A673 (cell line): Measurements from ENCODE around the gene ANKRD13D. TPM values are rescaled to one million over a fixed set of nuclear protein-coding genes. Genes with fewer than 3 reads are reported as not detected.

Experiments used
- BruUV-seq: library from RNA; stranded (reverse); fragments of 400-500 nt; replicated peaks from 2 replicates; lab custom pipeline; 2021; lab: Mats Ljungman, UMichigan
- CTCF ChIA-PET: fragments of 300-600 bp; sonication (Branson Sonifier 250); formaldehyde crosslinking; loops from one replicate; lab custom pipeline; 2022; ENCODE audit warnings: antibody characterized with exemption; lab: Charles Lee
- POLR2A ChIA-PET: fragments of 300-600 bp; sonication (Branson Sonifier 250); formaldehyde crosslinking; loops from one replicate; lab custom pipeline; 2022; ENCODE audit warnings: antibody characterized with exemption; ENCODE audit not compliant: low non-redundant PET; lab: Charles Lee
- DNase-seq: peaks from one replicate; pipeline ENCODE4 v3.0.0-alpha.2; 2015; ENCODE audit warnings: low spot score
- H3K27ac ChIP-seq: fragments of 200-600 bp; sonication (generic); 2 replicates; pipeline ENCODE4 v1.5.1; 2016; ENCODE audit warnings: mixed run types, low read depth, mild to moderate bottlenecking, mixed read lengths, antibody characterized with exemption, low read length; ENCODE audit not compliant: poor library complexity, severe bottlenecking
- H3K27me3 ChIP-seq: fragments of 200-600 bp; sonication (generic); replicated peaks from 2 replicates; pipeline ENCODE4 v1.6.1; 2017; ENCODE audit warnings: mixed run types, low read depth, mild to moderate bottlenecking, mixed read lengths, antibody characterized with exemption, low read length; ENCODE audit not compliant: insufficient read depth, poor library complexity
- H3K36me3 ChIP-seq: fragments of 200-600 bp; sonication (generic); 2 replicates; pipeline ENCODE4 v1.6.1; 2016; ENCODE audit warnings: mixed run types, mild to moderate bottlenecking, mixed read lengths, antibody characterized with exemption, low read length; ENCODE audit not compliant: insufficient read depth, poor library complexity, severe bottlenecking
- H3K4me1 ChIP-seq: fragments of 200-600 bp; sonication (generic); 2 replicates; pipeline ENCODE4 v1.6.1; 2017; ENCODE audit warnings: mixed run types, mild to moderate bottlenecking, mixed read lengths, antibody characterized with exemption, low read length; ENCODE audit not compliant: insufficient read depth, poor library complexity, severe bottlenecking
- H3K4me3 ChIP-seq: fragments of 200-600 bp; sonication (generic); 2 replicates; pipeline ENCODE4 v1.5.1; 2016; ENCODE audit warnings: low read depth, mixed run types, mild to moderate bottlenecking, mixed read lengths, low read length; ENCODE audit not compliant: poor library complexity, severe bottlenecking
- H3K9me3 ChIP-seq: fragments of 200-600 bp; sonication (generic); 2 replicates; pipeline ENCODE4 v1.6.1; 2016; ENCODE audit warnings: mixed run types, low read depth, mild to moderate bottlenecking, mixed read lengths, antibody characterized with exemption, low read length; ENCODE audit not compliant: poor library complexity, severe bottlenecking
- CTCF ChIP-seq: fragments of 300-800, 200-600 bp; sonication (generic); conservative IDR thresholded peaks from 2 replicates; pipeline ENCODE4 v1.5.1; 2017; ENCODE audit warnings: low read depth, mild to moderate bottlenecking, antibody characterized with exemption, low read length, moderate library complexity, mixed read lengths
- EZH2 ChIP-seq: fragments of 200-600 bp; sonication (generic); IDR thresholded peaks from 2 replicates; pipeline ENCODE4 v1.6.1; 2017; ENCODE audit warnings: borderline replicate concordance, low read depth, mild to moderate bottlenecking, mixed read lengths, antibody characterized with exemption, low read length; ENCODE audit not compliant: poor library complexity, severe bottlenecking
- intact Hi-C: fragments of 100-400 bp; cut with micrococcal nuclease; formaldehyde crosslinking; loops from one replicate; pipeline ENCODE4 v1.10.0; 2022; ENCODE audit not compliant: unreplicated experiment
- total RNA-seq: library from RNA; stranded (reverse); gene quantifications from 2 replicates; pipeline ENCODE4 v1.2.3, GENCODE V29; 2021

ANKRD13D gene
- total RNA-seq, 1 experiment from 2014 or later = 101 TPM

GRCh38 chr11:67253872-67254624 is 35.1 kb upstream of the ANKRD13D start:
- ChIA-PET CTCF (no interaction called here), POLR2A (interaction anchor here (0.6 kb wide), 1 partner anchor 14 kb away, joined by 3 read pairs; no protein-coding TSS in a partner anchor)
- H3K4me3 ChIP-seq = no peak overlapping the region
- no TSS peak for BruUV-seq
- H3K27ac ChIP-seq = no peak overlapping the region
- H3K9me3 ChIP-seq = no peaks in the 10 kb centered on the region
- intact Hi-C loops = loop anchor here (10.0 kb wide), 1 partner anchor 199 kb away; the partner anchor contains the start of gene RHOD
- H3K4me1 ChIP-seq = no peaks in the 10 kb centered on the region
- peaks cover 73% of the 10 kb centered on the region for H3K36me3 ChIP-seq
- TF ChIP-seq EZH2 (no peak), CTCF (no peak)
- no peak for DNase-seq
- H3K27me3 ChIP-seq = no peaks in the 10 kb centered on the region

- CTCF ChIA-PET = no interaction called here
- POLR2A ChIA-PET = no interaction called here
- H3K9me3 ChIP-seq = no peaks in the 10 kb centered on the region
- BruUV-seq = no TSS peak
- no peaks in the 10 kb centered on the region for H3K4me1 ChIP-seq
- intact Hi-C loops = loop anchor here (10.0 kb wide), 1 partner anchor 200 kb away; the partner anchor contains the start of gene RHOD
- no peak overlapping the region for H3K4me3 ChIP-seq
- peaks cover 65% of the 10 kb centered on the region for H3K36me3 ChIP-seq
- DNase-seq = no peak
- TF ChIP-seq CTCF = no peak
- no peak for TF ChIP-seq EZH2
- no peaks in the 10 kb centered on the region for H3K27me3 ChIP-seq
- H3K27ac ChIP-seq = no peak overlapping the region
These were observed 34.3 kb upstream of the ANKRD13D start for GRCh38 chr11:67254798-67255197.

- no peaks in the 10 kb centered on the region for H3K27me3 ChIP-seq
- peaks cover 60% of the 10 kb centered on the region for H3K36me3 ChIP-seq
- ChIA-PET POLR2A (no interaction called here), CTCF (no interaction called here)
- H3K9me3 ChIP-seq = no peaks in the 10 kb centered on the region
- intact Hi-C loops = loop anchor here (10.0 kb wide), 1 partner anchor 201 kb away; the partner anchor contains the start of gene RHOD
- no peak for DNase-seq
- H3K4me1 ChIP-seq = no peaks in the 10 kb centered on the region
- no peak for TF ChIP-seq EZH2
- no peak for TF ChIP-seq CTCF
- no TSS peak for BruUV-seq
- no peak overlapping the region for H3K4me3 ChIP-seq
- H3K27ac ChIP-seq = no peak overlapping the region
These were observed 33.8 kb upstream of the ANKRD13D start for GRCh38 chr11:67255353-67255752.
